MG63 (cell line): Measurements from ENCODE around the gene HACE1. TPM values are rescaled to one million over a fixed set of nuclear protein-coding genes. Genes with fewer than 3 reads are reported as not detected.
"Not testable (repeated sequence)": the region's sequence is repeated elsewhere in the genome, so short reads cannot be mapped to it uniquely, and the experiment has no call there.

ENCODE experiments used
- DNase-seq: peaks from one replicate; pipeline ENCODE4 v3.0.0-alpha.2; 2020
- H3K27me3 ChIP-seq: fragments of 250-450 bp; sonication (Bioruptor Pico); 2 replicates; pipeline ENCODE4 v1.5.1; 2020; ENCODE audit warnings: mild to moderate bottlenecking, moderate library complexity
- H3K36me3 ChIP-seq: fragments of 250-450 bp; sonication (Bioruptor Pico); 2 replicates; pipeline ENCODE4 v1.5.1; 2020; ENCODE audit warnings: mild to moderate bottlenecking, moderate library complexity
- H3K4me3 ChIP-seq: fragments of 250-450 bp; sonication (Bioruptor Pico); 2 replicates; pipeline ENCODE4 v1.5.1; 2020; ENCODE audit warnings: mild to moderate bottlenecking, moderate library complexity
- H3K9me3 ChIP-seq: fragments of 250-450 bp; sonication (Bioruptor Pico); 2 replicates; pipeline ENCODE4 v1.5.1; 2020; ENCODE audit warnings: mild to moderate bottlenecking, moderate library complexity
- total RNA-seq: library from RNA; depleted of rRNA; stranded (reverse); fragments of >200 nt; shearing (Covaris generic); gene quantifications from 2 replicates; pipeline ENCODE4 v1.2.3, GENCODE V29; 2014; ENCODE audit warnings: low replicate concordance

The HACE1 gene
- total RNA-seq, 1 experiment from 2014 or later, result 9.0 TPM

DNA sequence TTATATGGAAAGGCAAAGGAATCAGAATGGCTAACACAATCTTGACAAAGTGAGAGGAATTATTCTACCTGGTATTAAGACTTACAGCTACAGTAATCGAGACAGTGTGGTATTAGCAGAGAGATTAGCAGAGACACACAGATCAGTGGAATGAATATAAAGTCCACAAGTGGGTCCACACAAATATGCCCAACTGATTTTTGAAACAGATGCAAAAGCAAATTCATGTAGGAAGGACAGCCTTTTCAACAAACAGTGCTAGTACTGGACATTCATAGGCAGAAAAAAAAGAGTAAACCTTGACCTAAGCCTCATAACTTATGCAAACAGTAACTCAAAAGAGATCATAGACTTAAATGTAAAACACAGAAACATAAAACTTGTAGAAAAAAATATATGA is 22.6 kb downstream of the HACE1 start:
- no peak overlapping the region for H3K4me3 ChIP-seq
- DNase-seq, result no peak
- H3K27me3 ChIP-seq, result no peaks in the 10 kb centered on the region
- no peaks in the 10 kb centered on the region; the same call in 1 of the 2 replicates for H3K36me3 ChIP-seq
- no peaks in the 10 kb centered on the region for H3K9me3 ChIP-seq

DNA sequence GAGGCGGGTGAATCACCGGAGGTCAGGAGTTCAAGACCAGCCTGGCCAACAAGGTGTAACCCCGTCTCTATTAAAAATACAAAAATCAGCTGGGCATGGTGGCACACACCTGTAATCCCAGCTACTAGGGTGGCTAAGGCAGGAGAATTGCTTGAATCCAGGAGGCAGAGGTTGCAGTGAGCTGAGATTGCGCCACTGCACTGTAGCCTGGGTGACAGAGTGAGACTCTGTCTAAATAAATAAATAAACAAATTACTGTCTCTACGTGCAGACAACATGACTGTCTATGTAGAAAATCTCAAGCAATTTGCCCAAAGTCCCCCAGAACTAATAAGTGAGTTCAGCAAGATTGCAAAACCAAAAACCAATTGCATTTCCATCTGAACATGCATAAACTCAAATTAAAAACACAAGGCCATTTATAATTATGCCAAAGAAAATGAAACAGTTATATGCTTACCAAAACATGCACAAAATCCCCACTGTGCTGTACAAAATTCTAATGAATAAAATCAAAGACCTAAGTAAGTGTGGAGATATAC is 23.2 kb downstream of the HACE1 start:
- H3K27me3 ChIP-seq, DNase-seq, H3K9me3 ChIP-seq, H3K36me3 ChIP-seq, H3K4me3 ChIP-seq: not testable (repeated sequence)

DNA sequence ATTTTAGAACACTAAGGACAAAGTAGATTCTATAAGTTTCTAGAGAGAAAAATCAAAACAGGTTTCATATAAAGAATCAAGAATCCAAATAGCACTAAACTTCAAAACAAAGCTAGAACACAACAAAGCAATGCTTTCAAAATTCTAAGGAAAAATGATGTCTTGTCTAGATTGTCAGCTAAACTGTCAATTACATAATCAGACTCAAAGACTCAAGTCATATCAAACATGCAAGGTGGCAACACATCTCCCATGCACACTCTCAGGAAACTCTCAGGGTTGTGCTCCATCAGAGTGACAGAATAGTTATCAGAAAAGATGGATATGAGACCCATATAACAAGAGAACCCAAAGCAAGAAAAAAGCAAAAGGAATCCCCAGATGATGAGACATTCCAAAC is 23.9 kb downstream of the HACE1 start:
- no peak overlapping the region for H3K4me3 ChIP-seq
- H3K36me3 ChIP-seq, result no peaks in the 10 kb centered on the region; the same call in 1 of the 2 replicates
- no peaks in the 10 kb centered on the region for H3K27me3 ChIP-seq
- DNase-seq, result no peak
- no peaks in the 10 kb centered on the region for H3K9me3 ChIP-seq

DNA sequence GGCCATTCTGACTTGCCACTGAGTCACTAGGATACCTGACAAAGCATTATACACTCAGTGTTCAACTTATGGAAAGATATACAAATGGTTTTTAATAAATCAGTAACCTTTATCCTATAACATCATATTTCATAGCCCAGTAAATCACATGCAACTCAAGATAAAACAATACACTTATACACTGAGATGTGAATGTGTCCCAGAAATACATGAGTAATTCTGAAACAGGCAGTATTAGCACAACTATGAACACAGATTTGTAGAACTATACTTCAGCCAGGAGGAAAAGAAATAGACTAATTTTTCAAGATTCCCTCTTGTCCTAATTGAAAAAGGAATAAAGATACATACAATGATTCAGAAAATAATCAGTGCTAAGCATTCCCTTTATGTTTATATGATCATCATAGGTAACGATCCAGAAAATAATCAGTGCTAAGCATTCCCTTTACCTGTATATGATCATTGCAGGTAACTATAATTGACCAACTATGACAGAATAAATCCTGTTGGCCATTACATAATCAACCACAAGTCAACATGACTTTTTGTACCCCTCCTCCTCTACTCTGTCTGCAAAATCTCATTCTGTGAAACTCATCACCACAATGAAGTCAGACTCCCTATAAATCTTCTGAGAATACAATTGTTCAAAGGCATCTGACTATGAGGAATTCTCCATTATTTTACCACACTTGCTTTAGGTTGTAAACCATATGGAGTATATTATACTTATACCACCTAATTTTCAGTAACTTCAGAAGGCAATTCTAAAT is 30.3 kb downstream of the HACE1 start:
- no peak for DNase-seq
- Histone ChIP-seq H3K4me3 (no peak overlapping the region), H3K9me3 (no peaks in the 10 kb centered on the region)

DNA sequence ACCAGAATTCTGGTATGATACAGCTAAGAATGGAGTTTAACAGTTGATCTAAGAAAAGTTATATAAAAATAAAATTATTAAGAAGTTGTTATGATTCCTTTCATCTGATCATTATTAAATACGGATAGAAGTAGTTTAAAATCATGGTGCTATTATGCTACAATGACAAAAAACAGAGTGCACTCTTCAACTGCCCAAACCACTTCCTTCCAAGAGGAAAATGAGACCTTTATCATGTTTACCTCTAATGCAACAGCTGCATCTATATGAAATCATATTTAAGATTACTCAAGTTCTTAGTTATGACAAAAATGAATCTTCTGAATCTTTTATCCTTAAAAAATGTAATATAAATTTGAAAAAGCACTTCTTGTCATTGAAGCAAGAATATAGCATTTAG is 31.2 kb downstream of the HACE1 start:
- H3K4me3 ChIP-seq, result no peak overlapping the region
- H3K36me3 ChIP-seq, result no peaks in the 10 kb centered on the region; the same call in none of the 2 replicates
- no peaks in the 10 kb centered on the region for H3K27me3 ChIP-seq
- no peaks in the 10 kb centered on the region for H3K9me3 ChIP-seq
- DNase-seq, result no peak

More for the DNA sequence above, 30.3 kb downstream of the HACE1 start:
- H3K27me3 ChIP-seq, result no peaks in the 10 kb centered on the region
- no peaks in the 10 kb centered on the region; the same call in none of the 2 replicates for H3K36me3 ChIP-seq

DNA sequence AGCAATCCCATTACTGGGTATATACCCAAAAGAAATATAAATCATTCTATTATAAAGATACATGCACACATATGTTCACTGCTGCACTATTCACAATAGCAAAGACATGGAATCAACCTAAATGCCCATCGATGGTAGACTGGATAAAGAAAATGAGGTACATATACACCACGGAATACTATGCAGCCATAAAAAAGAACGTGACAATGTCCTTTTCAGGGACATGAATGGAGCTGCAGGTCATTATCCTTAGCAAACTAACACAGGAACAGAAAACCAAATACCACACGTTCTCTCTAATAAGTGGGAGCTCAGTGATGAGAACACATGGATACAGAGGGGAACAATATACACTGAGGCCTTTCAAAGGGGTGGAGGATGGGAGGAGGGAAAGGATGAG is 38.9 kb downstream of the HACE1 start:
- H3K9me3 ChIP-seq, H3K27me3 ChIP-seq, H3K4me3 ChIP-seq, DNase-seq, H3K36me3 ChIP-seq: not testable (repeated sequence)

DNA sequence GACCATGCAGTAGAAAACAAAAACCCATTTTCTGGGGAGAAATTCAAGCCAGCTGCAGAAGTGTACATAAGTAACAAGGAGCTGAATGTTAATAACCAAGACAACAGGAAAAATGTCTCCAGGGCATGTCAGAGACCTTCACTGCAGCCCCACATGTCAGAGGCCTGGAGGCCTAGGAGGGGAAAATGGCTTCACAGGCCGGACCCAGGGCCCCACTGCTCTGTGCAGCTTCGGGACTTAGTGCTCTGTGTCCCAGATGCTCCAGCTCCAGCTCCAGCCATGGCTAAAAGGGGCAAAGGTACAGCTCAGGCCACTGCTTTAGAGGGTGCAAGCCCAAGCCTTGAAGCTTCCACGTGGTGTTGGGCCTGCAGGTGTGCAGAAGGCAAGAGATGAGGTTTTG is 43.6 kb downstream of the HACE1 start:
- H3K4me3 ChIP-seq, result no peak overlapping the region
- H3K36me3 ChIP-seq, result no peaks in the 10 kb centered on the region
- no peaks in the 10 kb centered on the region for H3K27me3 ChIP-seq
- DNase-seq, result no peak
- no peaks in the 10 kb centered on the region for H3K9me3 ChIP-seq

DNA sequence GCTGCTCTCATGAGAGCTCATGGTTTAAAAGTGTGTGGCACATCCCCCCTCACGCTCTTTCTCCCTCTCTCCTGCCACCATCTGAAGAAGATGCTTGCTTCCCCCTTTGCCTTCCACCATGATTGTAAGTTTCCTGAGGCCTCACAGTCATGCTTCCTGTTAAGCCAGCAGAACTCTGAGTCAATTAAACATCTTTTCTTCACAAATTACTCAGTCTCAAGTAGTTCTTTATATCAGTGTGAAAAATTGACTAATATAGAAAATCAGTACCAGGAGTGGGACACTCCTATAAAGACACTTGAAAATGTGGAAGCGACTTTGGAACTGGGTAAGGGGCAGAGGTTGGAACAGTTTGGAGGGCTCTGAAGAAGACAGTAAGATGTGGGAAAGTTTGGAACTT is 45.0 kb downstream of the HACE1 start:
- H3K36me3 ChIP-seq, result no peaks in the 10 kb centered on the region
- no peaks in the 10 kb centered on the region for H3K9me3 ChIP-seq
- no peak for DNase-seq
- H3K4me3 ChIP-seq, result no peak overlapping the region
- H3K27me3 ChIP-seq, result no peaks in the 10 kb centered on the region

DNA sequence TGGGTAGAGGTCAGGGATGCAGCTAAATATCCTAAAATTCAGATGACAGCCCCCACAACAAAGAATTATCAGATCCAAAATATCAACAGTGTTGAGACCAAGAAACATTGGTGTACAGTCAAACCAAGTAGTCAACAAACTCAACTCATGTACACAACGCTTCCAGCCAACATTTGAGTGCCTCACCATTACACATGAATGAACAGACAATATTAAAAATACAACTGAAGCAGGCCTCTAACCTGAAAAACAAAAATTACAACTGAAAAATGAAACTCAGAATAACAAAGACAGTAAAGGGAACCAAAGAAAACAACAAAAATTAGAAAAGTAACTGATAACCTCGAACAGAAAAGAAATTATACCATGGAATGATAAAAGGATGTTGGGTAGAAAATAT is 46.2 kb downstream of the HACE1 start:
- DNase-seq, result no peak
- no peaks in the 10 kb centered on the region for H3K27me3 ChIP-seq
- no peak overlapping the region for H3K4me3 ChIP-seq
- no peaks in the 10 kb centered on the region for H3K36me3 ChIP-seq
- H3K9me3 ChIP-seq, result no peaks in the 10 kb centered on the region

DNA sequence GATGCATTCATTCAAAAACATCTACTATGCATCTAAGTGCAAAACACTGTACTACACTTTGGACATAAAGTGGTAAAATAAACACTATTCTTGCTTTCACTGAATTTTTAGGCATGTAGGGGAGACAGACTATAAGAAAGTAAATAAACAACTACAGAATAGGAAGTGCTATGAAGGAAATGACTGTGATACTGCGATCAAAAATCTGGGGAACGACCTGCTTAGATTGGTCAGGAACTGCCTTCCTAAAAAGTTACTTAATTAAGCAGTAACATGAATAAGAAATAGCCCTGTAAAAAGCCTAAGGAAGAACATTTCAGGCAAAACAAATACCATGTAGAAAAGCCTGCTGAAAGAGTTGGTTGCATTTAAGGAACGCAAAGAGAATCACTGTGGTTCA is 50.6 kb downstream of the HACE1 start:
- DNase-seq, result no peak
- no peaks in the 10 kb centered on the region for H3K36me3 ChIP-seq
- H3K4me3 ChIP-seq, result no peak overlapping the region
- H3K9me3 ChIP-seq, result peaks cover 4% of the 10 kb centered on the region; the same call in 1 of the 2 replicates
- no peaks in the 10 kb centered on the region for H3K27me3 ChIP-seq

DNA sequence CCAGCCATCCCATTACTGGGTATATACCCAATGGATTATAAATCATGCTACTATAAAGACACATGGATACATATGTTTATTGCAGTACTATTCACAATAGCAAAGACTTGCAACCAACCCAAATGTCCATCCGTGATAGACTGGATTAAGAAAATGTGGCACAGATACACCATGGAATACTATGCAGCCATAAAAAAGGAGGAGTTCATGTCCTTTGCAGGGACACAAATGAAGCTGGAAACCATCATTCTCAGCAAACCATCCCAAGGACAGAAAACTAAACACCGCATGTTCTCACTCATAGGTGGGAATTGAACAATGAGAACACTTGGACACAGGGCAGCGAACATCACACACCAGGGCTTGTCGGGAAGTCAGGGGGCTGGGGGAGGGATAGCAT is 54.4 kb downstream of the HACE1 start:
- not testable (repeated sequence) for H3K9me3 ChIP-seq, H3K36me3 ChIP-seq

DNA sequence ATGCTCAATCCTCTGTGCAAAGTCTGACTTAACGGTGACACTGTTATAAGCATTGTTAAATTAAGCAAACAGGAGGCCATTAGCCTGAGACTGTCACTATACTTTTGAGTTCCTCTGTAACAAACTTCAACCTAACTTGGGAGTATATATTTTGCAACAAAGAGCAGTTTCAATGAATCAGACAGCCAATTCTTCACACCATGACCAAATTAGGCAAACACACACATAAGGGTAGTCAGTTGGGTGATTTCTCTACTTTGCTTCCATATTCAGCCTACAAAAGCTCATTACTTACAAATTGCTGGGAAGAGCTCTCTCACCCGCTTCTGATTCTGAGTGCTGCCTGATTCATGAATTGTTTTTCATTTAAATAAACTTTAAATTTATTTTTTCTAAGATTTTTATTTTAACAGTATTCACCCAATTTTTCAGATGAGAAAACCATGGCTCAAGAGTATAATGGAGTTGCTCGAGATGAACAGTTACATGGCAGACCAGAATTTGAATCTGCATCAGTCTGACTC is 60.5 kb downstream of the HACE1 start:
- Histone ChIP-seq H3K4me3 (no peak overlapping the region), H3K27me3 (no peaks in the 10 kb centered on the region), H3K36me3 (no peaks in the 10 kb centered on the region), H3K9me3 (no peaks in the 10 kb centered on the region; the same call in 1 of the 2 replicates)
- no peak for DNase-seq

More for the DNA sequence above, 54.4 kb downstream of the HACE1 start:
- H3K4me3 ChIP-seq, DNase-seq, H3K27me3 ChIP-seq: not testable (repeated sequence)

DNA sequence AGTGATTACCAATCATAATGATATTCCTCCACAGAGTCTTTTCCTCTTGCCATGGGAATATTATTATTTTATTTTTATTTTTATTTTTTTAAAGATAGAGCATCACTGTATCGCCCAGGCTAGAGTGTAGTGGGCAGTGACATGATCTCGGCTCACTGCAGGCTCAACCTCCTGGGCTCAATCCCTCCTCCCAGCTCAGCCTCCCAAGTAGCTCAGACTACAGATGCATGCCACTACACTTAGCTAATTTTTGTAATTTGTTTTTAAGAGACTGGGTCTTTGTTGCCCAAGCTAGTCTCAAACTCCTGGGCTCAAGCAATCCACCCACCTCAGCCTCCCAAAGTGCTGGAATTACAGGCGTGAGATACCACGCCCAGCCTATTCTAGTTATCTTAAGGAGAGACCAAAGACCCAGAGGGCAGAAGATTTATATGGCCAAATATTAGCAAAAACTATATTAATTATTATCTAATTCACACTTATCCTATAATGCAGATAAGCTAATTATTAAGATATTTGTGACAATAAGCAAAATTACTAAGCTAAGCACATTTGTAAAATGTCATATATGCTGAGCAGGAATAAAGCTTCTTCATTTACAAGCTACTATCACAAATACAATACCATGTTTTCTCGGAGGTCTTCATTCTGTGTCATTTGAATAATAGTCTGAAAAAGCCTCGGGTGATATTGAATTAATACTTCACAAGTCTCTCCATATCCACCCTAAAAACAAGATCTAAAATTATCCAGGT is 63.5 kb downstream of the HACE1 start:
- Histone ChIP-seq H3K9me3 (no peaks in the 10 kb centered on the region), H3K4me3 (no peak overlapping the region), H3K36me3 (no peaks in the 10 kb centered on the region), H3K27me3 (no peaks in the 10 kb centered on the region)
- DNase-seq, result no peak

DNA sequence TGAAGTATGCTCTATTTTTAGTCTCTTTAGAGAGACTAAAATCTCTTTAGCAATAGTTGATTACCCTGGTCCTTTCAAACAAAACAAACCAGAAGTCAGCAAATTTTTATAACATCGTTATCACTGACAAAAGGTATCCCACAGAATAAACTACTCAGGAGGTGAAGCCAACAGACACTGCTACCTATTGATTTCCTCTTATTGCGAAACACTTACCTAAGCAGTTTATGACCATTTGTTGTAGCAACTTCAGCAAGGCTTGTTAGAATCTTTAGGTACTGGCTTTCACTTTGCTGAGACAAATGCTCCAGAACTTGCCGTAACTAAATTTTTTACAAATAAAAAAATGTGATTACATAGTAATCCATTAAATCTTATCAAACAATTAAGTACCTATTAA is 64.4 kb downstream of the HACE1 start:
- H3K27me3 ChIP-seq, result no peaks in the 10 kb centered on the region
- H3K9me3 ChIP-seq, result no peaks in the 10 kb centered on the region
- no peaks in the 10 kb centered on the region for H3K36me3 ChIP-seq
- no peak for DNase-seq
- no peak overlapping the region for H3K4me3 ChIP-seq

DNA sequence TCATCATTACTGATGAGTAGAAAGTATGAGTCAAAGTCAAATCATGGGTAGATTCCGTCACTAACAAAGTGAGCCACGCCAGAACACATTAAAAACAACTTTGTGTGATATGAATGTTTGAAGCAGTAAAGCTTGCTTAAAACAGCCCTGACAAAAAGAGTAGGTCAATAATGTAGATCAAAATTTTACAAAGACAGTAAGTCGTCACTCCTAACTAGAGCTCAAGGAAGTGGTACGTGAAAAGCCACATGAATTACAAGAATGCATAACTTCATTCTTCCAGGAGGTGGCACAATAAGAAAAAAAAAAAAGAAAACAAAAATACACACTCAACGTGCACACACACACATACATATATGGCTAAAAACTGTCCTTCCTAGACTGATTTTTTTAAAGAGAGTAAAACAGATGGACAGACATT is 69.9 kb downstream of the HACE1 start:
- DNase-seq, result no peak
- Histone ChIP-seq H3K9me3 (no peaks in the 10 kb centered on the region), H3K4me3 (no peak overlapping the region)

DNA sequence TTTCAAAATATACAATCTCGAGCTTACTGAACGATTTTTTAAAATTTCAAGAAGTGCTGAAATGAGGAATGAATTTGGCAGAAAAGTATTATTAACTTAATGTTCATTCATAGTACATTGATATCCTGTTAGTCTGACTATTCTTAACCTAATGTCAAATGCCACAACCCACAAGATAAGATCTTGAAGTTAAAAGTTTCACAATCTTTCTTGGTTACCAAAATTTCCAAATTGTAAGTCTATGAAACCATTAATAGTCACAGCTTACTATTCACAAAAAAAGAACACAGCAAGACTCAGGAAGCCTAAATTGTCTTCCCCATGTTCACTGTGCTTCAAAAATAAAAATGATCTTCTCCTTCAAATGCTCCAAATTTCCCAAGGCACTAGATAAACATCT is 71.3 kb downstream of the HACE1 start:
- DNase-seq, result no peak

More for the DNA sequence above, 69.9 kb downstream of the HACE1 start:
- Histone ChIP-seq H3K27me3 (no peaks in the 10 kb centered on the region), H3K36me3 (no peaks in the 10 kb centered on the region)

DNA sequence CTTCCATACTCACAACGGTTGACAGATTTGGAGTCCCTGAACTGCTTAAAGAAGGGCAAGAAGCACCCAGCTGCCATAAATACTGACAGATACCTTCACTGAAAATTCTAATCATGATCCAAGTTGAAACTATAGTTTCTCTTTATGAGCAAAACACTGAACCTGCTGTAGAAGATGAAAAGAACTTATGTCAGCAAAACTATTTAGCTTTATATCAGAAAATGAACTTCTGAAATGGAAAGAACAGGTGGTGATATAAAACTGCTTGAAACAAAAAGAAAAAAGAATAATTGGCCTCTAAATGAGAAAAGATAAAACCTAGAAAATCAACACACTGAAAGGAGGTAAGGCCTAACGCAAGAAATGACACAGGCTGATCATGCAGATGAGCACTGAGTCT is 72.4 kb downstream of the HACE1 start:
- no peak overlapping the region for H3K4me3 ChIP-seq
- H3K9me3 ChIP-seq, result no peaks in the 10 kb centered on the region
- H3K36me3 ChIP-seq, result peaks cover 4% of the 10 kb centered on the region; the same call in 1 of the 2 replicates
- no peaks in the 10 kb centered on the region for H3K27me3 ChIP-seq
- DNase-seq, result no peak

More for the DNA sequence above, 71.3 kb downstream of the HACE1 start:
- Histone ChIP-seq H3K9me3 (no peaks in the 10 kb centered on the region), H3K27me3 (no peaks in the 10 kb centered on the region), H3K36me3 (peaks cover 4% of the 10 kb centered on the region; the same call in 1 of the 2 replicates), H3K4me3 (no peak overlapping the region)
